ENCODE measurements around the gene SCN9A.

- TF ChIP-seq SMC3 (IDR thresholded peaks at IDR 0.05; ENCODE audit: low read depth, low read length) (no peak), POLR2A (IDR thresholded peaks at IDR 0.05; ENCODE audit: low read depth, low read length) (no peak)
- TF ChIP-seq, protein P1, sequence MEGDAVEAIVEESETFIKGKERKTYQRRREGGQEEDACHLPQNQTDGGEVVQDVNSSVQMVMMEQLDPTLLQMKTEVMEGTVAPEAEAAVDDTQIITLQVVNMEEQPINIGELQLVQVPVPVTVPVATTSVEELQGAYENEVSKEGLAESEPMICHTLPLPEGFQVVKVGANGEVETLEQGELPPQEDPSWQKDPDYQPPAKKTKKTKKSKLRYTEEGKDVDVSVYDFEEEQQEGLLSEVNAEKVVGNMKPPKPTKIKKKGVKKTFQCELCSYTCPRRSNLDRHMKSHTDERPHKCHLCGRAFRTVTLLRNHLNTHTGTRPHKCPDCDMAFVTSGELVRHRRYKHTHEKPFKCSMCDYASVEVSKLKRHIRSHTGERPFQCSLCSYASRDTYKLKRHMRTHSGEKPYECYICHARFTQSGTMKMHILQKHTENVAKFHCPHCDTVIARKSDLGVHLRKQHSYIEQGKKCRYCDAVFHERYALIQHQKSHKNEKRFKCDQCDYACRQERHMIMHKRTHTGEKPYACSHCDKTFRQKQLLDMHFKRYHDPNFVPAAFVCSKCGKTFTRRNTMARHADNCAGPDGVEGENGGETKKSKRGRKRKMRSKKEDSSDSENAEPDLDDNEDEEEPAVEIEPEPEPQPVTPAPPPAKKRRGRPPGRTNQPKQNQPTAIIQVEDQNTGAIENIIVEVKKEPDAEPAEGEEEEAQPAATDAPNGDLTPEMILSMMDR (conservative IDR thresholded peaks at IDR 0.05; ENCODE audit: low read depth, low read length) = no peak
Measured at GRCh38 chr2:166360426-166360825, 15.3 kb downstream of the SCN9A start.
